ENCODE measurements around the gene ABCG4.
A peak's percentile ranks its signal among the peaks of the same experiment; 100 is the strongest.
"Not testable (repeated sequence)": the region's sequence is repeated elsewhere in the genome, so short reads cannot be mapped to it uniquely, and the experiment has no call there.

The ABCG4 gene

DNA sequence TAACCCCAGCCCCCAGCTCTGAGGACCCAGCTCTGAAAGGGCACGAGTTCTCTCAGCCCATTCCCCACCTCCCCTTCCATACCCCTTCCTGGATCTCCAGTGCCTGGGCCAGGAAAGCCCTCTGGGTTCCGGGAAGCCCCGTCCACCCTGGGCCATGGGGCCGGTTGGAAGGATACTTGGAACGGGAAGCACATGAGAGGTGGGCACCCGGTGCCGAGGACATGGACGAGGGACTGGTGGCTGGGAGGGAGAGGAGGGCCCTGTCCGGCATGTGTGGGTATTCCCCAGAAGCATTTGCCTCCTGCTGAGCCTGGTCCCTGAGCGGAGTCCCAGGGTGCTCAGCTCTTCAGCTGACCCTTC, 32.6 kb upstream of the ABCG4 start:
- no peak for DNase-seq

DNA sequence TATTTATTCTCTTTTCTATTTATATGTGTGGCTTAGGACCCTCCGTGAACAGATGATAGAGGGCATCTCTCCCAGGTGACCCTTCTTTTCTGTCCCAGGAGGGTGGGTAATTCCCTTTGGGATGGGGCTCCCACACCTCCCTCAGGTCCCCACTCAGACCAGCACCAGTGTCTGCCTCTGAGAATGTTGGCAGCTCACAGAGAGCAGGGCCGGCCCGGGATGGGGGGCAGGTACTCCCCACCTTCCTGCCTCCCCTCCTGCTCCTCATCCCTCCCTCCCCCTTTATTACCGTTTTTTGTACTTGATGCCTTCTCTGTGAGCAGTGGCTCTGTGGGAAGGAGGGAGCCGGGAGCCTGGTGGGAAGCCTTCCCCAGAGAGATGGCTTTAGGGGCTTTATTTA, 32.3 kb upstream of the ABCG4 start:
- no peak for DNase-seq

DNA sequence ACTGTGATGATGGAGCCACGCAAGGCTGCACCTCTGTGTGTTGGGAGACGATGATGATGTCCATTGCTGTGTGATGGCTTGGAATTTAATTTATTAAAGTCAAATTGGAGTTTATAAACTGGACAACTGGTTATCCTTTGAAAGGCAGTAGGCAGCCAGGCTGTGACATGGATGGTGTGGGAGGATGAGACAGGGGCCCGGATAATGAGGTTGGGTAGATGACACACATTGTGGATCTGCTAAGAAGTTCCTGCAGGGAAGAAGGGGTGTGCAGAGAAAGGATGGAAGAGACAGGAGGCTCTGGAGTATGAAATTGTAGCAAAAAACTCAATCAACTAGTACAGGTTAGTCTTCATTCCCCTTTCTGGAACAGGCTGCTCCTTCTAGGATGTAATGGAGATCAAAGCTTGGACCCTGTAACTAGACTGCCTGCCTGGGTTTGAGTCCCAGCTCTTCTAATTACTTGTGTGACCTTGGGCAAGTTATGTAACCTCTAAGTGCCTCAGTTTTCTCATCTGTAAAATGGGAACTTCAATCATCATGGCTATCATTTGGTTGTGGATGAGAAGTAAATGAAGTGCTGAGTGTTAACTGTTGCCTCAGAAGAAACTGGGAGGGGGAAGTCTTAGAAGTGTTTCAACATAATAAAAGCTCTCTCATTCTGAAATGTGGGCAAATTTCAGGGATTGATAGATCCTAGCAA, 31.7 kb upstream of the ABCG4 start:
- DNase-seq: no peak

DNA sequence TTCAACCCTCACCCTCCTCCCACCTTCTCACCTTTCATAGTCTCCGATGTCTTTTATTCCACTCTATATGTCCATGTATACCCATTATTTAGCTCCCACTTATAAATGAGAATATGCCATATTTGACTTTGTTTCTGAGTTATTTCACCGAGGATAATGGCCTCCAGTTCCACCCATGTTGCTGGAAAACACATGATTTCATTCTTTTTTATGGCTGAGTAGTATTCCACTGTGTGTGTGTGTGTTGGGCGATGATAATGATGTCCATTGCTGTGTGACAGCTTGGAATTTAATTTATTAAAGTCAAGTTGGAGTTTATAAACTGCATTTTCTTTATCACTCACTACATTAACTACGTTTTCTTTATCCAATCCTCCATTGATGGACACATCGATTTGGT, 30.6 kb upstream of the ABCG4 start:
- no peak for DNase-seq

DNA sequence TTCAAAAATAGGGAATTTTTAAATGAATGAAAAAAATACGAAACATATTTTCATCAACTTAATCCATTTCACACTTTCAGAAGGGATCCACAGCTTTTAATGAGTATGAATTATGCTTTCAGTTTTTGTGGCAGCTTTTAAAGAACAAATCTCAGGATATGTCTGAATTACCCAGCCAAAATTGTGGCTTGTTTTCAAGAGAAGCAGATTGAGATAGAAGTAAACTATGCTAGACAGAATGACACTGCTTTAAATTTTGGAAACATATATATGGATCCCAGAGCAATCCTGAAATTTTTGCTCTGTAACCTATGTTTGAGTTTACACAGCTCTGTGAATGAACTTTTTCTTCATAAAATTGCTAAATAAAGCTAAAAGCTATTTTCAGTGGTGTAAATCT, 29.9 kb upstream of the ABCG4 start:
- no peak for DNase-seq

DNA sequence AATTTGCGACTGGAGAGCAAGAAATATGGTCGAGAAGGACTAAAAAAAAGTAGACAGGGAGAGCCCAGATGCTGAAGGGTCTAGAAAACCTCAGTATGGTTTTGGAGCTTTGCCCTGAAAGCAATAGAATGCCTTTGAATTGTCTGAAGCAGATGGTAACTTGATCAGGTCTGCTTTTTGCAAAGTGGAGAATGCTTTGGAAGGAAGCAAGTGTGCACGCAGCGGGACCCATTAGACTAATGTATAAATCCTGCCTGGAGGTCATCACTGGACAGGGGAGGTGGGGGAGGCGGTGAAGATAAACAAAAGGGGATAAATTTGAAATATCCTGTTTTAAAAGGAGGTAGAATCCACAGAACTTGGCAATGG, 28.2 kb upstream of the ABCG4 start:
- no peak for DNase-seq

DNA sequence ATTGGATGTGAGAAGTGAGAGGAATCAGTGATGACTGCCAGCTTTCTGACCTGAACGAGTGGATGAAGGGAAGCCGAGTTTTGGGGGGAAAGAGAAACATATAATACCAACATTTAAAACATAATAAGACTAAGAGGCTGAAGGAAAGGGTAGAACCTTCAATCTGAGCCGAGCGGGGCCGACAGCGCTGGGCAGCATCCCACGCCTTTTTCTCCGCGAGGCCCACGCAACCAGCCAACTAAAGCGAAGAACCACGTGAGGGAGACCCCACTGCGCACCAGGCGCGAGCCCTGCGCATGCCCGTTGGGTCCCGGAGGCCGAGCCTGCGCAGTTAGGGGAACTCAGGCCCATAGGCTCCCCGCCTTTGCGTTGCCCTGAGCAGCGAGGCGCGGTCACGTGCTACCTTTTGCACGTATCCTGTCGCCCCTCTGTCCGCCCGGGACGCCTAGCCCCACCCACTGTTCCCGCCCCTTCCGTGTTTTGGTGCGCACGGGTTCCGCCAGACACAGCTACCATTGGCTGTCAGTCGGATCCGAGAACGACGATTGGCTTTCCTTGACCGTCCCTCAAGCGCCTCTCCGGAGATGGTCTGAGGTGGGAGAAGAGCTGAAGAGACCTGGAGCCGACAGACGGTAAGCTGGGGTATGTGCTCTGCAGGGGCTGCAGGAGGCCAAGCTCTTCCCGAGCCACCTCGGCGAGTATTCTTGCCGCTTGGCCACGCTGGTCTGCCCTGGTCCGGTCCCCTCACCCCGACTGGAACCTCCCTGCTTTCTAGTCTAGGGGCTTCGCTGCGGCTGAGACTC, 27.6 kb upstream of the ABCG4 start, which contains the start of gene HINFP:
HINFP (plus strand) TSS at position 573 of the 803 bp plus-strand sequence. CDS start 5,365 bp downstream, outside the sequence.
- DNase-seq: peak; percentile 100

DNA sequence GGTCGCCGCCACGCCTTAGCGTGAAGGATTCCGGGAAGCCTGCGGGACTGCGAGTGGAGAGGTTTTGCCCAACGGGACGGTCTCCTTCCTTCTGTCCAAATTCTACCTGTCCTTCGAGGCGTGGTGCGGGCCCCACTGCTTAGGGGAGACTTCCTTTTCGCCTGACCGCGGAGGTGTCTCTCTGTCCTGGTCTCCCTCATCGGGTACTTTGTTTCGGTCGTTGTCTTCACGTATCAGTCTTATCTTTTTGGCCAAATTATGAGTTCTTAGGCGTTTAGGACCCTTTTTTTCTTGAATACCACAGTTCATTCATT, 27.1 kb upstream of the ABCG4 start:
- no peak for DNase-seq

DNA sequence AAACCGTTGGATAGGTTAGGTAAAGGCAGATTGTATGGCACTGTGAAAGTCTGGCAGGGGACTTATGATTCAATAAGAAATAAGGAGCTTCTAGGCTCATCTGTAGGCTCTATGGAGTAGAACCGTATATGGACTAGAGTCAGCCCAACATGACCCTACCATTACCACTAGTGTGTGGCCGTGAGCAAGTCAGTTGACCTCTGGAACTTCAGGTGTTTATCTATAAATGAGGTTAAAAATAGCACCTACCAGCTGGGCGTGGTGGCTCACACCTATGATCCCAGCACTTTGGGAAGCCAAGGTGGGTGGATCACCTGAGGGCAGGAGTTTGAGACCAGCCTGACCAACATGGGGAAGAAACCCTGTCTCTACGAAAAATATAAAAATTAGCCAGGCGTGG, 23.0 kb upstream of the ABCG4 start:
- no peak for DNase-seq

DNA sequence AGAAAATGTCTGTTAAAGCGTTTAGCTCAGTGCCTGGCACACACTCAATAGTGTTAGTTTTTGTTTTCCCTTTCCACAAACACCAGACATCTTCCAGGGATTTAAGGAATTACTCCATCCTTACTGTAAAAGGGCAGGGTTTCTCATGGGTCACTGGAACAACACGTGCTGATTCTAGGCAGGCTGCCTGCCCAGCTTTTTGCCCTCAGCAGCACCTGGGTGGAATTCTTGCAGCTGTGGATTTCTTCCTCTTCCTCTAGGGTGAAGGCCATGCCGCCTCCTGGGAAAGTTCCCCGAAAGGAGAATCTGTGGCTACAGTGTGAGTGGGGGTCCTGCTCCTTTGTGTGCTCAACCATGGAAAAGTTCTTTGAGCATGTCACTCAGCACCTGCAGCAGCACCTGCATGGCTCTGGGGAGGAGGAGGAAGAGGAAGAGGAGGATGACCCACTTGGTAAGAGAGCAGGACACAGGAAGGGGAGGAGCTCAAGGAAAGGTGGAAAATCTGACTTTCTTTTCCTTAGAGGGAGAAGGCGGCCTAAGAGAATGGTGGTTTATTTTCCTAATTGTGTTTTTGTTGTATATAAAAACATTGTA, 22.1 kb upstream of the ABCG4 start:
- DNase-seq: no peak

DNA sequence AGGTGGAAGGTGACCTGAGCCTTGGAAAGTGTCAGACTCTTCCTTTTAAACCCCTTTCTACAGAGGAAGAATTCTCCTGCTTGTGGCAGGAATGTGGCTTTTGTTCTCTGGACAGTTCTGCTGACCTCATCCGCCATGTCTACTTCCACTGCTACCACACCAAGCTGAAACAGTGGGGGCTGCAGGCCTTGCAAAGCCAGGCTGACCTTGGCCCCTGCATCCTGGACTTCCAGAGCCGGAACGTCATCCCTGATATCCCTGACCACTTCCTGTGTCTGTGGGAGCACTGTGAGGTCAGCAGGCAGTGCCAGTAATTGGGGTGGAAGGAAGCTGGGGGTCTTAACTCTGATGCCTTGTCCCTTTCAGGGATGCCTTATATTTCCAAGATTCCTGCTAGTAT, 18.2 kb upstream of the ABCG4 start:
- DNase-seq: no peak

DNA sequence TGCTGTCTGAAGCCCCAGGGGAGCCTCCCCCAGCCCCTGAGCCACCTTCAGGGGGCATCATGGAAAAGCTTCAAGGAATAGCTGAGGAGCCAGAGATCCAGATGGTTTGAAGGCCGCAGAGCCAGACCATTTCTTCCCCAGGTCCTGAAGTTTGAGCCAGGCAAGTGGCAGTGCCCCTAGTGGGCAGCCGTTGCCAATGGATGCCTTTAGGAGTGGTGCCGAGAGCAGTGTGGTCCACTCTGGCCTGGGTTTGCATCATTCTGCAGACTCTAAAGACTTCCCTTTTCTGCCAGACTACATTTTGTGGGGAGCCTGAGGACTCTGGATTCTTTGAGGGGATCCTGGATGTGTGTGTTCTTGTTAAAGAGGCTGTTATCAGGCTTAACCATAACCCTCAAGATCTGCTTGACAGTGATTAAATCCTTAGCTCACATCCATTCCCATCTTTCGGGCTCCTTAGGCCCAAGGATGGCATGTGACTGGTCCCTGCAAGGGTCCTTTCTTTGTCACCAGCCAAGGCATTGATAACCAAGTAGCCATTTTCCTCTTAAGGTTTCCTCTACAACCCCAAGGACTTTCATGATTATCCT, 14.4 kb upstream of the ABCG4 start:
- no peak for DNase-seq

DNA sequence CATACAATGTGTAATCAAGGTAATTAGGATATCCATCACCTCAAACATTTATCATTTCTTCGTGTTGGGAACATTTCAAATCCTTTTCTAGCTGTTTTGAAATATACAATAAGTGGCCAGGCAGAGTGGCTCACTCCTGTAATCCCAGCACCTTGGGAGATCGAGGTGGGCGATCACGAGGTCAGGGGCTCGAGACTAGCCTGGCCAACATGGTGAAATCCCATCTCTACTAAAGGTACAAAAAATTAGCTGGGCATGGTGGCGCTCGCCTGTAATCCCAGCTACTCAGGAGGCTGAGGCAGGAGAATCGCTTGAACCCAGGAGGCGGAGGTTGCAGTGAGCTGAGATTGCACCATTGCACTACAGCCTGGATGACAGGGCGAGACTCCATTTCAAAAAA, 9.6 kb upstream of the ABCG4 start:
- DNase-seq: not testable (repeated sequence)

DNA sequence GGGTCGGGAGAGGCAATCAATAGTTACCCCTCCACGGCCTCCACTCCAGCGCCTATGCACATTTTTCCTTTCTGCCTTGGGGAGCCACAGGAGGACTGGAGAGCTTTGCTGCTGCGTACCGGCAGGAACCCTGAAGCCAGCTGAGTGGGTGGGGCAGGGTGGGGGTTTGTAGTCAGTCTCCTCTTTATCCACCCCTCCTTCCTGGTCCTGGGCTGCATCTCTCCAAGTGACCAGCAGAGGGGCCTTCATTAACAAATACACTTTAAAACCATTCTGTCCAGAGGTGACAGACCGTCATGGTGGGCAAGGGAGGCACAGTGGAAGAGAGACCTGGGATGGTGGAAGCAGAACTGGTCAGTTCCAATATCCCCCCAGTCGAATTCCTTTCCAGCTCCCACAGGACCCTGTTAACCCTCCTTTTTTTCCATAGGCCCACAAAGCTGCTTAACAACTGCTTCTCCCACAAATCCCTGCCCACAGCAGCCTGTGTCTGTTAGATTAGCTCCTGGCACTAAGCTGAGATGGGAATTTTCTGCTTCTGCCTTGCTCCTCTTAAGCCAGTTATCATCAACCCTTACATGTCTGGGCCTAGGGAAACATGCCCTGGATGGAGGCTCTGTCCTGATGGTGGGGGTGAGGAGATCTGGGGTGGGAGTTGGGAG, 3.9 kb upstream of the ABCG4 start:
- no peak for DNase-seq

DNA sequence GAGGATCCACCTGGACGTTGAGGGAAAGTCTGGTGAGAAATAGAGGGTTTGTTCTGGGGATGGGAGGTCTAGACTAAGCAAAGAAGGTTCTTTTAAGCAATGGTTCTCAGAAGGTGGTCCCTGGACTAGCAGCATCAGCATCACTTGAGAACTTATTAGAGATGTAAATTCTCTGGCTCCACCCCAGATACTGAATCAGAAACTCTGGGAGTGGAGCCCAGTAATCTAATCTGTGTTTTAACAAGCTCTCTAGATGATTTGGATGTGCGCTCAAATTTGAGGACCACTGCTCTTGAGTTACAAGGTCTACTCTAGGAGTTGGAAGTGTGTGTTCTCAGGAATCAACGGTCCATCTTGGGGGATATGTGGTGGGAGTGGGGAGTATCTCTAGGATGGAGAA, 3.3 kb upstream of the ABCG4 start:
- DNase-seq: no peak

DNA sequence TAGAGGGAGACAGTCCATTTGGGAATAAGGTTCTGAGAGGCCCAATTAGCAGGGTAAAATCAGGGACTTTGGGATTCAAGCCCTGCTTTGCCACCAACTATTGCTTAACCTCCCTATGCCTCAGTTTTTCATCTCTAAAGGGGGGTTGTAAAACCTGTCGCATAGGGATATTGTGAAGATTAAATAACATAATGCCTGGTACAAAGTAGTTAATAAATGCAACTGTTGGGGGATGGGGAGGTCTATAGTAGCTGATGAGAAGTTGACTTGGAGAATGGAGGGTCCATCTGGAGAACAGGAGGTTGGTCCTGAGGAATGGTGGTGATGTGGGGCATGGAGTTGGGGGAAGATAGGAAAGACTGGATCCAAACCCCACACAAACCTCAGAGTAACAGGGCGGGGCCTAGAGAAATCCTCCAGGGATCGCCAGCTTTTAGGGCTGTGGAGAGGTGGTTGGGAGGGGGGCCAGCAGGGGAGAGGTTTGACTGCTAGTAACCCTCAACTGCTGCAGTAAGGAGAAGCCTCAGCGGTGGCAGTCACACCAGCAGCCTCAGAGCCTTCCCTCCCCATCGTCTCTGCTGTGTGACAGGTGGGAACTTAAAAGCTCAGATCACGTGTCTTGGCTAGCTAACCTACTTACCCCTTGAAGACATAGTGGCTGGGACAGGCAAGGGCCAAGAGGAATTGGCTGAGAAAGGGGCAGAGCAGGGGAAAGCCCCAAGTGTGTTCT, 1.1 kb upstream of the ABCG4 start:
- no peak for DNase-seq

DNA sequence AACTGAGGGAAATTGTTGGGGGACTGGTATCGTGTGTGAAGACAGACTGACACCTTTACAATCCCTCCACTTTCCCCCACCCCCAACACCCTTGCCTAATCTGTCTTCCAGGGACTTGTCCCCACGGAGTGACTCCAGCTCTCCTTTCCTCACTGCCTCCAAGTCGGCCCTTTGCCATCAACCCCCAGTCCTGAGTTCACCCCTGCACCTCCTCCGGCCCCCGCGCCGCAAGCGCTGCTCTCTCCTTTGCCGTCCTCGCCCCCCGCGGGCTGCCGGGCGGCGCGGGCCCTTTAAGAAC, 183 bp upstream of the ABCG4 start:
- DNase-seq: no peak

DNA sequence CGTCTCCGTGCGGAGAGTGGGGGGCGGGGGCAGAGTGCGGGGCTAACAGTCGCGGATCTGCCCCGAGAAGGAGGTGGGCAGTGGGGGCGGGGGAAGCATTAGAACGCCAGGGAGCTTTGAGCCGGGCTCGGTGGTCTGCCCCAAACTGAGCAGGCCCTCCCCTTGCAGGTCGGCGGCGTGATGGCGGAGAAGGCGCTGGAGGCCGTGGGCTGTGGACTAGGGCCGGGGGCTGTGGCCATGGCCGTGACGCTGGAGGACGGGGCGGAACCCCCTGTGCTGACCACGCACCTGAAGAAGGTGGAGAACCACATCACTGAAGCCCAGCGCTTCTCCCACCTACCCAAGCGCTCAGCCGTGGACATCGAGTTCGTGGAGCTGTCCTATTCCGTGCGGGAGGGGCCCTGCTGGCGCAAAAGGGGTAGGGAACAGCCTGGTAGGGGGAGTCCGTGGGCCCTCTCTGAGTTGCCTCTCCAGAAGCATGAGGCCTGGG, 979 bp downstream of the ABCG4 start:
- DNase-seq: no peak

DNA sequence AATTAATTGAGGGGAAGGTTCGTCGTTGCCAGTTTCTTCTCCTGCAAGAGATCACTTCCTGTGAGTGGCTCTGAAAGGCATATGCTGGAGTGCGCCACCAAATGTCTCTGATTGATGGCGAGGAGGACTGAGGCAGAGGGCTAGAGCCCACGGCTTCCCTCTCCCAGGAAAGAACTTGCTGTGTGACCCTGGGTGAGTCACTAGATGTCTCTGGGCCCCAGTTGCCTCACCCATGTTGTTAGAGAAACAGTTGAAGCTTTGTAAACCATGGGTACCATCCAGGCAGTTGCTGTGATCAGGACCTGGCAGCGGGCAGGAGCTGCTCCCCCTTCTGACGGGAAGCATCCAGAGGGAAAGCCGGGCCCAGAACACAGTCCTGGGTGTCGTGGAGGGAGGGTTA, 3.2 kb downstream of the ABCG4 start:
- no peak for DNase-seq

DNA sequence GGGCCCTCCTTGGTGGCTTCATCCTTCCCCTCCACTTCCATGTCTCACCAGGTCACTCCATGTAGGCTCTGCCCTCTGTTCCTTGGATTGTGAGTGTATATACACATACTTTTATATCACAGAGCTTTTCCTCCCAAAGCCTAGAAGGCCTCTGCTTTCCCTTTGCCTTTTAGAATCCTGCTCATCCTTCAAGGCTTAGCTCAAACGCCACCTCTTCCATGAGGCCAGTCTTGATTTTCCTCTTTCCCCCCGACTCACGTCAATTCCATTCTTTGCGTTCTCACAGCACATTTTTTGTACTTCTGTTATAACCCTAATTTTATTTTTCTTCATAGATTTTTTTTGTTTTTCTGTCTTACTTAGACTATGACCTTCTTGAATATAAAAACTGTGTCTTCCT, 3.8 kb downstream of the ABCG4 start:
- DNase-seq: no peak

DNA sequence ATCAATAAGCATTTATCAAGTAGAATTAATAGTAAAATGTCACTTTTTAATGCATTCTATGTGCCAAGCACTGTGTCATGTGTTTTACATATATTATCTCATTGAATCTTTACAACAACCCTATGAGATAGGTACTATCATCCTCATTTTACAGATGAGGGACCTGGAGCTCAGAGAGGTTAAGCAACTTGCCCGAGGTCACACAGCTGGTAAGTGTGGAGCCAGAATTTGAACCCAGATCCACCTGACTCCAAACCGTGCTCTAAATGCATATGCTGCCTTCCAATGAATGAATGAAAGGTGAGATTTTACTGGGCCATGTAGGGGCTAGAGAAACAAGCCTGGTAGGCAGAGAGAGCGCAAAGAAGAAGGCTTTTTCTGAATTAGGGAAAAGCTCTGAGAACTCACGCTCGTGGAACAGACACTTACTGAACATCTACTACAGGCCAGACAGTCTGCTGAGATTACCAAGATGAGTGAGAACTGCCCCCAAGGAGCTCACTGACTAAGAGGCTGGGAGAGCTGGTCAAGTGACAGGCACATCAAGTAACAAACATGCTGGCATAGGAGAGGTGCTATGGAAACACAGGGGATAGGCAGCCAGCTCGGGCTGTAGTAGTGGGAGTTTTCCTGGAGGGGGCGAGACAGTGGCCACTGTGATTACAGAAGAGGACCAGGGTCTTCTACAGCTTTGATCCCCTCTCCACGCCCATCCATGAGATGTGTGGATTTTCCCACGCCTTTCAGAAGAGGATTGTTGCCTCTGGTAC, 4.4 kb downstream of the ABCG4 start:
- DNase-seq: no peak

DNA sequence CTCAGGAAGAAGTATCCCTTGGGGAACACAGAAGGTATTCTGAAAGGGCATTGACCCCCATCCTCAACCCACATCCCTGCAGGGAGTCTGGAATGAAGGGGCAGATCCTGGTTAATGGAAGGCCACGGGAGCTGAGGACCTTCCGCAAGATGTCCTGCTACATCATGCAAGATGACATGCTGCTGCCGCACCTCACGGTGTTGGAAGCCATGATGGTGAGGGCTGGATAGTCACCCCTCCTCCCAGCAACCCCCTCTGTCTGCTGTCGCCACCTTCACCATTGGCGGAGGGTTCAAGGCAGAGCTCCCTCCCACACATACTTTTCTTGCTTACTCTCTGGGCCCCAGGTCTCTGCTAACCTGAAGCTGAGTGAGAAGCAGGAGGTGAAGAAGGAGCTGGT, 5.3 kb downstream of the ABCG4 start:
- DNase-seq: no peak

Data from activated CD8-positive, alpha-beta memory T cell treated with anti-CD3 and anti-CD28 coated beads, Interleukin-2, amount 50 U/mL, for 4 hours (primary cell).